K562 (cell line): ENCODE data around the gene RIC8B. TPM values are rescaled to one million over a fixed set of nuclear protein-coding genes. Genes with fewer than 3 reads are reported as not detected.

ENCODE experiments used
- ATAC-seq: fragments of 200-7000 bp; cut with Tn5 transposase; 3 replicates; pipeline ENCODE4 v1.9.1; 2020; ENCODE audit warnings: moderate library complexity
- BruUV-seq: library from RNA; stranded (reverse); fragments of 400-500 nt; replicated peaks from 2 replicates; lab custom pipeline; 2021; lab: Mats Ljungman, UMichigan
- CTCF ChIA-PET: fragments of 300-600 bp; formaldehyde crosslinking; extraction: SDS; loops from one replicate; lab custom pipeline; 2021; ENCODE audit warnings: low intra/inter-chr PET ratio; lab: Yijun Ruan, JAX
- POLR2A ChIA-PET: fragments of 300-600, 350-650 bp; sonication (Branson Sonifier 250); formaldehyde crosslinking; extraction: SDS; loops from one replicate; lab custom pipeline; 2021; ENCODE audit warnings: antibody characterized with exemption, inconsistent platforms; lab: Yijun Ruan, JAX
- DNase-seq, 4 experiments: peaks; one replicate each; pipeline versions ENCODE4 v3.0.0 to v3.0.0-alpha.2; 2011 to 2018; ENCODE audit warnings: low spot score in 3 of 4, mixed read lengths in 3 of 4; ENCODE audit errors: extremely low read depth in 1 of 4
- FAIRE-seq: peaks from 2 replicates; lab custom pipeline; 2011; peaks lifted over from hg19 to GRCh38; lab: Jason Lieb, UNC
- H2AFZ ChIP-seq: 2 replicates; pipeline ENCODE4 v1.6.0; 2011; ENCODE audit warnings: low read depth, low read length, control low read depth, inconsistent platforms
- H3K27ac ChIP-seq: fragments of 200-600 bp; 3 replicates; pipeline ENCODE4 v1.8.0; 2011; ENCODE audit warnings: low read depth, mild to moderate bottlenecking, control low read depth, inconsistent platforms, low read length, moderate library complexity, mixed read lengths; ENCODE audit errors: extremely low read depth
- H3K27me3 ChIP-seq, 2 experiments: fragments of 300-600 bp in 1 of 2; 2 replicates in 1 of 2; 3 replicates in 1 of 2; pipeline versions ENCODE4 v1.6.0 to v1.8.0; 2011; ENCODE audit warnings: inconsistent platforms in 2 of 2, low read length in 2 of 2, mild to moderate bottlenecking in 1 of 2, mixed read lengths in 1 of 2, moderate library complexity in 1 of 2; ENCODE audit not compliant: control insufficient read depth in 2 of 2, insufficient read depth in 2 of 2
- H3K36me3 ChIP-seq: fragments of 300-600 bp; 3 replicates; pipeline ENCODE4 v1.8.0; 2011; ENCODE audit warnings: mild to moderate bottlenecking, low read length, inconsistent platforms; ENCODE audit not compliant: control insufficient read depth, insufficient read depth
- H3K4me1 ChIP-seq, 2 experiments: fragments of 200-600 bp in 1 of 2; replicated peaks in 1 of 2; 2 replicates in 1 of 2; 3 replicates in 1 of 2; pipeline versions ENCODE4 v1.5.1 to v1.8.0; 2011; ENCODE audit warnings: inconsistent platforms in 2 of 2, low read length in 2 of 2, mild to moderate bottlenecking in 1 of 2, mixed read lengths in 1 of 2, moderate library complexity in 1 of 2; ENCODE audit not compliant: control insufficient read depth in 2 of 2, insufficient read depth in 2 of 2
- H3K4me2 ChIP-seq: 2 replicates; pipeline ENCODE4 v1.6.1; 2011; ENCODE audit warnings: low read length, control low read depth, inconsistent platforms, mixed read lengths; ENCODE audit not compliant: insufficient read depth
- H3K4me3 ChIP-seq: fragments of 200-600 bp; sonication (generic), shearing (Covaris generic); 2 replicates; pipeline ENCODE4 v1.5.1; 2016; ENCODE audit warnings: control low read depth, inconsistent platforms
- H3K79me2 ChIP-seq: fragments of 200-600 bp; 3 replicates; pipeline ENCODE4 v1.8.0; 2011; ENCODE audit warnings: low read length, inconsistent platforms; ENCODE audit not compliant: control insufficient read depth, insufficient read depth
- H3K9ac ChIP-seq, 2 experiments: 2 replicates each; pipeline versions ENCODE4 v1.6.0 to v1.6.1; 2011; ENCODE audit warnings: low read depth in 2 of 2, low read length in 2 of 2, control low read depth in 1 of 2, inconsistent platforms in 1 of 2, mild to moderate bottlenecking in 1 of 2, mixed read lengths in 1 of 2; ENCODE audit not compliant: insufficient read depth in 1 of 2
- H3K9me1 ChIP-seq: one replicate; pipeline ENCODE4 v1.6.0; 2011; ENCODE audit warnings: inconsistent platforms, mild to moderate bottlenecking, low read length, moderate library complexity; ENCODE audit not compliant: control insufficient read depth, insufficient read depth
- H3K9me3 ChIP-seq: replicated peaks from 2 replicates; pipeline ENCODE4 v1.5.1; 2011; ENCODE audit warnings: low read depth, low read length, inconsistent platforms; ENCODE audit not compliant: control insufficient read depth, insufficient read depth
- H4K20me1 ChIP-seq: replicated peaks from 2 replicates; pipeline ENCODE4 v1.6.1; 2011; ENCODE audit warnings: low read length, inconsistent platforms, mixed read lengths; ENCODE audit not compliant: control insufficient read depth, insufficient read depth
- ADNP ChIP-seq: fragments of 200-800 bp; sonication (Bioruptor generic); IDR thresholded peaks from 2 replicates; pipeline ENCODE4 v1.6.1; 2016; ENCODE audit warnings: missing genetic modification characterization, missing compliant biosample characterization
- ESRRA ChIP-seq: fragments of 450-650 bp; IDR thresholded peaks from 2 replicates; pipeline ENCODE4 v1.6.1; 2014; ENCODE audit warnings: low read depth, mild to moderate bottlenecking, moderate library complexity, borderline replicate concordance
- FOXM1 ChIP-seq, 2 experiments: fragments of 450-650 bp in 1 of 2; sonication (generic) in 1 of 2; formaldehyde crosslinking in 1 of 2; IDR thresholded peaks; 2 replicates each; pipeline versions ENCODE4 v1.6.1 to v1.9.0; 2017 to 2022; ENCODE audit warnings: low read depth in 2 of 2, mild to moderate bottlenecking in 2 of 2, missing genetic modification reagents in 1 of 2, moderate library complexity in 1 of 2
- IRF2 ChIP-seq: sonication (generic); formaldehyde crosslinking; IDR thresholded peaks from 2 replicates; pipeline ENCODE4 v1.8.1; 2022; ENCODE audit warnings: mild to moderate bottlenecking, missing genetic modification reagents
- L3MBTL2 ChIP-seq: fragments of 450-650 bp; IDR thresholded peaks from 2 replicates; pipeline ENCODE4 v1.6.1; 2016; ENCODE audit warnings: mild to moderate bottlenecking, moderate library complexity
- LCOR ChIP-seq: sonication (generic); formaldehyde crosslinking; IDR thresholded peaks from 2 replicates; pipeline ENCODE4 v1.8.0; 2022; ENCODE audit warnings: mild to moderate bottlenecking, missing genetic modification reagents
- NONO ChIP-seq, 2 experiments: fragments of 200-400 bp in 1 of 2; fragments of 450-650 bp in 1 of 2; formaldehyde crosslinking in 1 of 2; IDR thresholded peaks; 2 replicates each; pipeline ENCODE4 v1.6.1; 2017; ENCODE audit warnings: low read depth in 2 of 2, mild to moderate bottlenecking in 2 of 2, moderate library complexity in 2 of 2, low read length in 1 of 2
- PHF21A ChIP-seq: fragments of 450-650 bp; IDR thresholded peaks from 2 replicates; pipeline ENCODE4 v1.6.1; 2017; ENCODE audit warnings: low read depth, borderline replicate concordance
- POLR2H ChIP-seq: IDR thresholded peaks from 2 replicates; pipeline ENCODE4 v1.6.1; 2016; ENCODE audit warnings: missing genetic modification characterization, low read depth, mild to moderate bottlenecking, control low read depth, missing compliant biosample characterization, moderate library complexity
- RBBP5 ChIP-seq: fragments of 200-600 bp; sonication (generic); IDR thresholded peaks from 2 replicates; pipeline ENCODE4 v1.6.1; 2012; ENCODE audit warnings: borderline replicate concordance, mild to moderate bottlenecking, low read length, control low read depth, inconsistent platforms; ENCODE audit not compliant: insufficient read depth, poor library complexity, severe bottlenecking
- RBM22 ChIP-seq: fragments of 200-400 bp; formaldehyde crosslinking; IDR thresholded peaks from 2 replicates; pipeline ENCODE4 v1.6.1; 2018; ENCODE audit warnings: low read length, low read depth; ENCODE audit not compliant: poor library complexity, severe bottlenecking
- RNF2 ChIP-seq: sonication (generic); IDR thresholded peaks from 2 replicates; pipeline ENCODE4 v1.6.1; 2016
- ZBTB17 ChIP-seq: fragments of 450-650 bp; formaldehyde crosslinking; IDR thresholded peaks from 2 replicates; pipeline ENCODE4 v1.4.0; 2020; ENCODE audit warnings: mild to moderate bottlenecking
- ZFP36 ChIP-seq: fragments of 150-350 bp; IDR thresholded peaks from 2 replicates; pipeline ENCODE4 v1.6.1; 2018; ENCODE audit warnings: low read length, low read depth; ENCODE audit not compliant: partially characterized antibody
- ZNF232 ChIP-seq: sonication (generic); formaldehyde crosslinking; IDR thresholded peaks from 2 replicates; pipeline ENCODE4 v1.8.0; 2022; ENCODE audit warnings: mild to moderate bottlenecking, missing genetic modification reagents
- ZNF280B ChIP-seq: fragments of 250-450 bp; sonication (Bioruptor Pico); IDR thresholded peaks from 2 replicates; pipeline ENCODE4 v1.5.1; 2021; ENCODE audit warnings: mild to moderate bottlenecking
- ZNF584 ChIP-seq: fragments of 200-800 bp; sonication (Bioruptor generic); IDR thresholded peaks from 2 replicates; pipeline ENCODE4 v1.6.1; 2016; ENCODE audit warnings: low read depth, mild to moderate bottlenecking, missing genetic modification characterization, missing compliant biosample characterization
- ZNF707 ChIP-seq: fragments of 250-450 bp; sonication (Bioruptor Pico); conservative IDR thresholded peaks from 2 replicates; pipeline ENCODE4 v1.8.0; 2022; ENCODE audit warnings: inconsistent platforms, mild to moderate bottlenecking, moderate library complexity
- ZNF75A ChIP-seq: fragments of 450-650 bp; formaldehyde crosslinking; IDR thresholded peaks from 2 replicates; pipeline ENCODE4 v1.4.0; 2020; ENCODE audit warnings: mild to moderate bottlenecking
- WGBS: fragments of 100-300 bp; shearing (Covaris generic); methylation state at CpG from one replicate; pipeline ENCODE4 v1.1.6; 2016; ENCODE audit warnings: low coverage, mixed read lengths; ENCODE audit not compliant: insufficient coverage; ENCODE audit errors: missing lambda C conversion rate; 5-methylcytosine and 5-hydroxymethylcytosine counted together
- in situ Hi-C: fragments of 300-500 bp; cut with MboI; formaldehyde crosslinking; loops from 4 replicates; pipeline ENCODE4 v1.15.0; 2018; ENCODE audit warnings: inconsistent platforms, mixed read lengths
- intact Hi-C: fragments of 100-400 bp; cut with micrococcal nuclease; formaldehyde crosslinking; loops from 2 replicates; pipeline ENCODE4 v1.14.2; 2022
- polyA plus RNA-seq, 8 experiments: library from polyadenylated mRNA; depleted of rRNA in 4 of 8; stranded (reverse) in 5 of 8; unstranded in 3 of 8; fragments of >200 nt; fragmentation: Nextera tagmentation in 2 of 8; fragmentation: Illumina TruSeq in 1 of 8; extraction: Ambion mirVana in 2 of 8; extraction: Trizol in 1 of 8; gene quantifications; 2 replicates each; pipeline versions ENCODE4 v1.2.1 to v1.2.3, GENCODE V29; 2011 to 2014; ENCODE audit warnings: inconsistent platforms in 1 of 8, missing spikeins in 1 of 8
- total RNA-seq, 7 experiments: library from RNA; depleted of rRNA in 6 of 7; stranded (reverse); fragments of >200 nt in 6 of 7; fragmentation: Illumina TruSeq in 2 of 7; extraction: Trizol in 2 of 7; gene quantifications; 2 replicates each; pipeline versions ENCODE4 v1.2.1 to v1.2.3, GENCODE V29; 2011 to 2021; ENCODE audit warnings: low replicate concordance in 1 of 7

Gene RIC8B
- total and polyA plus RNA-seq, 9 of the 15 experiments (the other 6 are each of a cell fraction or from before 2014, with no cell fraction given) = 0.92 to 8.1 (median 4.8) TPM

- H2AFZ ChIP-seq = peak overlapping the region; percentile 98
- no peak for FAIRE-seq
- no peak for ATAC-seq
- TF ChIP-seq L3MBTL2 (no peak), ZNF232 (CRISPR knock-in tag) (no peak), ZNF280B (CRISPR knock-in tag) (no peak), IRF2 (no peak), ZFP36 (peak; percentile 79), ESRRA (peak; percentile 93), NONO (IDR thresholded peaks at IDR 0.05; ENCODE audit: low read depth in 2 of 2, low read length in 1 of 2) (no peak), POLR2H (tag) (no peak), ZNF75A (CRISPR knock-in tag) (no peak), RNF2 (no peak), LCOR (CRISPR knock-in tag) (no peak), PHF21A (no peak), ZBTB17 (CRISPR knock-in tag) (no peak), RBM22 (no peak), FOXM1 (IDR thresholded peaks at IDR 0.05; ENCODE audit: low read depth) (no peak), FOXM1 (CRISPR knock-in tag; IDR thresholded peaks at IDR 0.05; ENCODE audit: low read depth) (no peak), ZNF584 (no peak), RBBP5 (peak; percentile 59), ADNP (tag) (peak; percentile 50), ZNF707 (CRISPR knock-in tag) (no peak)
Measured at GRCh38 chr12:106774808-106775524, 484 bp downstream of the RIC8B start.

More at GRCh38 chr12:106774808-106775524, 484 bp downstream of the RIC8B start:
- Histone ChIP-seq H3K4me1 (peaks cover 16 to 26% of the 10 kb centered on the region in 2 experiments; a peak in 4 of 5 replicates), H4K20me1 (no peaks in the 10 kb centered on the region), H3K27me3 (no peaks in the 10 kb centered on the region), H3K4me2 (peak overlapping the region; percentile 94), H3K4me3 (peak overlapping the region; percentile 66), H3K9me1 (no peaks in the 10 kb centered on the region), H3K36me3 (no peaks in the 10 kb centered on the region), H3K27ac (peak overlapping the region; percentile 96), H3K9ac (peak overlapping the region; percentile 91 to 92), H3K9me3 (peaks cover 7% of the 10 kb centered on the region), H3K79me2 (peaks cover 32% of the 10 kb centered on the region)
- POLR2A ChIA-PET = interaction anchor here (0.7 to 2.0 kb wide), 7 partner anchors 8 to 100 kb away, joined by 3 to 6 read pairs (median 3); no protein-coding TSS in a partner anchor
- in situ Hi-C loops (no loop called here), intact Hi-C loops (loop anchor here (2.0 kb wide), 1 partner anchor 66 kb away; no protein-coding TSS in a partner anchor)
- WGBS = 1% methylated on average over 20 of the region's 29 CpGs
- DNase-seq = no peak
- BruUV-seq = no TSS peak
- CTCF ChIA-PET = no interaction called here
